ENCODE measurements around the gene IFIT3.

The IFIT3 gene

GRCh38 chr10:89309156-89310055 is 18.4 kb upstream of the IFIT3 start:
- TF ChIP-seq EZH2phosphoT487 (IDR thresholded peaks at IDR 0.05; ENCODE audit: low read length) (no peak), CTCF (IDR thresholded peaks at IDR 0.05; ENCODE audit: low read length) (no peak), EZH2 (optimal IDR thresholded peaks at IDR 0.05; ENCODE audit: low read depth, low read length) (no peak)
- Histone ChIP-seq H3K4me2 (ENCODE audit: low read depth, low read length) (no peak overlapping the region), H3K79me2 (ENCODE audit: low read length) (no peaks in the 10 kb centered on the region), H3F3A (ENCODE audit: insufficient read depth, low read length) (no peaks in the 10 kb centered on the region), H3K4me1 (ENCODE audit: low read length) (no peaks in the 10 kb centered on the region), H3K36me3 (replicated peaks; ENCODE audit: insufficient read depth, low read length) (no peaks in the 10 kb centered on the region), H3K27ac (ENCODE audit: low read length) (no peak overlapping the region), H3K9me3 (replicated peaks; ENCODE audit: insufficient read depth, low read length) (no peaks in the 10 kb centered on the region), H3K9ac (ENCODE audit: low read length) (no peak overlapping the region), H3K27me3 (replicated peaks; ENCODE audit: insufficient read depth, low read length) (peaks cover 26% of the 10 kb centered on the region), H3K9me2 (replicated peaks; ENCODE audit: insufficient read depth, low read length) (no peaks in the 10 kb centered on the region), H4K20me1 (ENCODE audit: insufficient read depth, low read length) (no peaks in the 10 kb centered on the region), H3K4me3 (ENCODE audit: low read length) (no peak overlapping the region), H2AFZ (ENCODE audit: low read length) (no peak overlapping the region)
- no peak for DNase-seq

GRCh38 chr10:89310056-89310893 is 17.5 kb upstream of the IFIT3 start:
- H3K9me3 ChIP-seq (replicated peaks; ENCODE audit: insufficient read depth, low read length), result no peaks in the 10 kb centered on the region
- H3K9me2 ChIP-seq (replicated peaks; ENCODE audit: insufficient read depth, low read length), result no peaks in the 10 kb centered on the region
- H4K20me1 ChIP-seq (ENCODE audit: insufficient read depth, low read length), result no peaks in the 10 kb centered on the region
- no peak overlapping the region for H2AFZ ChIP-seq (ENCODE audit: low read length)
- H3K4me2 ChIP-seq (ENCODE audit: low read depth, low read length), result no peak overlapping the region
- no peak for TF ChIP-seq CTCF (IDR thresholded peaks at IDR 0.05; ENCODE audit: low read length)
- no peak for TF ChIP-seq EZH2phosphoT487 (IDR thresholded peaks at IDR 0.05; ENCODE audit: low read length)
- TF ChIP-seq EZH2 (optimal IDR thresholded peaks at IDR 0.05; ENCODE audit: low read depth, low read length), result no peak
- DNase-seq, result no peak
- no peak overlapping the region for H3K4me3 ChIP-seq (ENCODE audit: low read length)
- peaks cover 17% of the 10 kb centered on the region for H3K27me3 ChIP-seq (replicated peaks; ENCODE audit: insufficient read depth, low read length)
- H3K79me2 ChIP-seq (ENCODE audit: low read length), result no peaks in the 10 kb centered on the region
- H3F3A ChIP-seq (ENCODE audit: insufficient read depth, low read length), result no peaks in the 10 kb centered on the region
- H3K9ac ChIP-seq (ENCODE audit: low read length), result no peak overlapping the region
- no peaks in the 10 kb centered on the region for H3K36me3 ChIP-seq (replicated peaks; ENCODE audit: insufficient read depth, low read length)
- no peaks in the 10 kb centered on the region for H3K4me1 ChIP-seq (ENCODE audit: low read length)
- H3K27ac ChIP-seq (ENCODE audit: low read length), result no peak overlapping the region

GRCh38 chr10:89312973-89313372 is 14.8 kb upstream of the IFIT3 start:
- no peak overlapping the region for H3K9ac ChIP-seq (ENCODE audit: low read length)
- no peaks in the 10 kb centered on the region for H3K9me2 ChIP-seq (replicated peaks; ENCODE audit: insufficient read depth, low read length)
- no peaks in the 10 kb centered on the region for H3K4me1 ChIP-seq (ENCODE audit: low read length)
- no peaks in the 10 kb centered on the region for H3K36me3 ChIP-seq (replicated peaks; ENCODE audit: insufficient read depth, low read length)
- H2AFZ ChIP-seq (ENCODE audit: low read length), result no peak overlapping the region
- TF ChIP-seq CTCF (IDR thresholded peaks at IDR 0.05; ENCODE audit: low read length) (no peak), EZH2phosphoT487 (IDR thresholded peaks at IDR 0.05; ENCODE audit: low read length) (no peak)
- H3K4me2 ChIP-seq (ENCODE audit: low read depth, low read length), result no peak overlapping the region
- H3K4me3 ChIP-seq (ENCODE audit: low read length), result no peak overlapping the region
- H3F3A ChIP-seq (ENCODE audit: insufficient read depth, low read length), result no peaks in the 10 kb centered on the region
- DNase-seq, result no peak
- H3K79me2 ChIP-seq (ENCODE audit: low read length), result no peaks in the 10 kb centered on the region
- no peaks in the 10 kb centered on the region for H4K20me1 ChIP-seq (ENCODE audit: insufficient read depth, low read length)
- H3K27ac ChIP-seq (ENCODE audit: low read length), result no peak overlapping the region
- H3K27me3 ChIP-seq (replicated peaks; ENCODE audit: insufficient read depth, low read length), result no peaks in the 10 kb centered on the region
- H3K9me3 ChIP-seq (replicated peaks; ENCODE audit: insufficient read depth, low read length), result no peaks in the 10 kb centered on the region

Data from MM.1S (cell line).